ENCODE measurements around the gene A2M. TPM values are rescaled to one million over a fixed set of nuclear protein-coding genes. Genes with fewer than 3 reads are reported as not detected.

Gene A2M
- total and polyA plus RNA-seq, 2 donors (not counting 1 experiment from before 2014, with no cell fraction given): 0.04 TPM; not detected in 1

GRCh38 chr12:9079883-9080675 lies 35.6 kb downstream of the A2M start:
- Histone ChIP-seq H3K79me2 (ENCODE audit: control insufficient read depth, insufficient read depth, low read length) (no peaks in the 10 kb centered on the region), H4K20me1 (ENCODE audit: control insufficient read depth, insufficient read depth, low read length, poor library complexity, severe bottlenecking) (no peaks in the 10 kb centered on the region), H3K4me2 (replicated peaks; ENCODE audit: low read depth, low read length, poor library complexity, severe bottlenecking) (no peak overlapping the region), H3K4me3 (ENCODE audit: control extremely low read depth in 1 of 5, extremely low read depth in 1 of 5, insufficient read depth in 1 of 5, low read depth in 2 of 5, low read length in 4 of 5) (no peak overlapping the region), H3K4me1 (ENCODE audit: control insufficient read depth in 2 of 2, insufficient read depth in 2 of 2, low read length in 2 of 2) (peaks cover 0 to 6% of the 10 kb centered on the region in 2 donors), H3K36me3 (replicated peaks in 1 of 2; ENCODE audit: control extremely low read depth in 1 of 2, control insufficient read depth in 1 of 2, extremely low read depth in 1 of 2, insufficient read depth in 2 of 2, low read length in 1 of 2) (no peaks in the 10 kb centered on the region), H3K27ac (ENCODE audit: low read length in 2 of 2) (no peak overlapping the region), H3K9me3 (ENCODE audit: control extremely low read depth in 1 of 3, control insufficient read depth in 2 of 3, insufficient read depth in 1 of 3, low read length in 2 of 3) (peaks cover 7 to 15% (median 9%) of the 10 kb centered on the region in 3 donors), H3K9ac (ENCODE audit: low read length) (no peak overlapping the region), H2AFZ (ENCODE audit: insufficient read depth, low read depth, low read length, poor library complexity, severe bottlenecking) (no peak overlapping the region), H3K27me3 (replicated peaks in 1 of 4; ENCODE audit: control extremely low read depth in 1 of 4, control insufficient read depth in 3 of 4, insufficient read depth in 4 of 4, low read length in 3 of 4) (peaks cover 0 to 20% (median 7%) of the 10 kb centered on the region in 4 experiments)
- ChIA-PET CTCF (interaction anchor here (0.6 kb wide), 1 partner anchor 374 kb away, joined by 3 read pairs; no protein-coding TSS in a partner anchor), POLR2A (no interaction called here)
- Mint-ChIP-seq H3K9me3 (ENCODE audit: insufficient read depth) (peaks cover 13% of the 10 kb centered on the region), H3K27me3 (peaks cover 12% of the 10 kb centered on the region), H3K27ac (no peak overlapping the region), H3K4me3 (no peak overlapping the region), H3K4me1 (no peaks in the 10 kb centered on the region)
- ATAC-seq (ENCODE audit: low read depth): no peak
- DNase-seq: no peak
- intact Hi-C loops (cut with micrococcal nuclease): no loop called here
- no peak for TF ChIP-seq EZH2 (IDR thresholded peaks at IDR 0.05; ENCODE audit: borderline replicate concordance, insufficient read depth, low read depth, low read length, poor library complexity, severe bottlenecking)
- TF ChIP-seq, protein P1, sequence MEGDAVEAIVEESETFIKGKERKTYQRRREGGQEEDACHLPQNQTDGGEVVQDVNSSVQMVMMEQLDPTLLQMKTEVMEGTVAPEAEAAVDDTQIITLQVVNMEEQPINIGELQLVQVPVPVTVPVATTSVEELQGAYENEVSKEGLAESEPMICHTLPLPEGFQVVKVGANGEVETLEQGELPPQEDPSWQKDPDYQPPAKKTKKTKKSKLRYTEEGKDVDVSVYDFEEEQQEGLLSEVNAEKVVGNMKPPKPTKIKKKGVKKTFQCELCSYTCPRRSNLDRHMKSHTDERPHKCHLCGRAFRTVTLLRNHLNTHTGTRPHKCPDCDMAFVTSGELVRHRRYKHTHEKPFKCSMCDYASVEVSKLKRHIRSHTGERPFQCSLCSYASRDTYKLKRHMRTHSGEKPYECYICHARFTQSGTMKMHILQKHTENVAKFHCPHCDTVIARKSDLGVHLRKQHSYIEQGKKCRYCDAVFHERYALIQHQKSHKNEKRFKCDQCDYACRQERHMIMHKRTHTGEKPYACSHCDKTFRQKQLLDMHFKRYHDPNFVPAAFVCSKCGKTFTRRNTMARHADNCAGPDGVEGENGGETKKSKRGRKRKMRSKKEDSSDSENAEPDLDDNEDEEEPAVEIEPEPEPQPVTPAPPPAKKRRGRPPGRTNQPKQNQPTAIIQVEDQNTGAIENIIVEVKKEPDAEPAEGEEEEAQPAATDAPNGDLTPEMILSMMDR (IDR thresholded peaks at IDR 0.05): no peak
- 80% methylated on average over 1 of the region's 5 CpGs for WGBS (ENCODE audit: insufficient coverage)

- Mint-ChIP-seq H3K27ac (no peak overlapping the region), H3K27me3 (peaks cover 20% of the 10 kb centered on the region), H3K4me3 (no peak overlapping the region), H3K4me1 (no peaks in the 10 kb centered on the region), H3K9me3 (ENCODE audit: insufficient read depth) (peaks cover 10% of the 10 kb centered on the region)
- Histone ChIP-seq H3K4me1 (ENCODE audit: control insufficient read depth in 2 of 2, insufficient read depth in 2 of 2, low read length in 2 of 2) (peaks cover 0 to under 1% of the 10 kb centered on the region in 2 donors), H3K27me3 (replicated peaks in 1 of 4; ENCODE audit: control extremely low read depth in 1 of 4, control insufficient read depth in 3 of 4, insufficient read depth in 4 of 4, low read length in 3 of 4) (peaks cover 0 to 20% (median 9%) of the 10 kb centered on the region in 4 experiments), H3K4me3 (ENCODE audit: control extremely low read depth in 1 of 5, extremely low read depth in 1 of 5, insufficient read depth in 1 of 5, low read depth in 2 of 5, low read length in 4 of 5) (no peak overlapping the region), H3K9ac (ENCODE audit: low read length) (no peak overlapping the region), H3K36me3 (replicated peaks in 1 of 2; ENCODE audit: control extremely low read depth in 1 of 2, control insufficient read depth in 1 of 2, extremely low read depth in 1 of 2, insufficient read depth in 2 of 2, low read length in 1 of 2) (no peaks in the 10 kb centered on the region), H2AFZ (ENCODE audit: insufficient read depth, low read depth, low read length, poor library complexity, severe bottlenecking) (no peak overlapping the region), H3K9me3 (ENCODE audit: control extremely low read depth in 1 of 3, control insufficient read depth in 2 of 3, insufficient read depth in 1 of 3, low read length in 2 of 3) (peaks cover 5 to 10% (median 9%) of the 10 kb centered on the region in 3 donors), H3K27ac (ENCODE audit: low read length in 2 of 2) (no peak overlapping the region), H3K4me2 (replicated peaks; ENCODE audit: low read depth, low read length, poor library complexity, severe bottlenecking) (no peak overlapping the region), H3K79me2 (ENCODE audit: control insufficient read depth, insufficient read depth, low read length) (no peaks in the 10 kb centered on the region), H4K20me1 (ENCODE audit: control insufficient read depth, insufficient read depth, low read length, poor library complexity, severe bottlenecking) (no peaks in the 10 kb centered on the region)
- no peak for ATAC-seq (ENCODE audit: low read depth)
- ChIA-PET POLR2A (no interaction called here), CTCF (no interaction called here)
- intact Hi-C loops (cut with micrococcal nuclease): no loop called here
- no peak for DNase-seq
- TF ChIP-seq, protein P1 (IDR thresholded peaks at IDR 0.05): no peak
- TF ChIP-seq EZH2 (IDR thresholded peaks at IDR 0.05; ENCODE audit: borderline replicate concordance, insufficient read depth, low read depth, low read length, poor library complexity, severe bottlenecking): no peak
- 92% methylated on average over 2 of the region's 3 CpGs for WGBS (ENCODE audit: insufficient coverage)
Measured at GRCh38 chr12:9079082-9079481, 36.6 kb downstream of the A2M start.
